Prostate gland (tissue), 2 donors: Measurements from ENCODE around the gene ANKRD39.

ENCODE experiments used
- POLR2A ChIP-seq: fragments of 450-650 bp; IDR thresholded peaks from one replicate; pipeline ENCODE4 v1.6.1; 2016; ENCODE audit warnings: antibody characterized with exemption, mild to moderate bottlenecking
- POLR2AphosphoS5 ChIP-seq: sonication (generic); formaldehyde crosslinking; IDR thresholded peaks from one replicate; pipeline ENCODE4 v1.6.1; 2017; ENCODE audit warnings: antibody characterized with exemption
- TF ChIP-seq, protein P1 (sequence below), 4 experiments: fragments of 200-600 bp in 2 of 4; fragments of 450-650 bp in 2 of 4; sonication (generic) in 2 of 4; IDR thresholded peaks; 1 replicate in 3 of 4; 2 replicates in 1 of 4; pipeline ENCODE4 v1.5.1; 2016 to 2019; ENCODE audit warnings: antibody characterized with exemption in 4 of 4, mild to moderate bottlenecking in 2 of 4, moderate library complexity in 2 of 4

DNA sequence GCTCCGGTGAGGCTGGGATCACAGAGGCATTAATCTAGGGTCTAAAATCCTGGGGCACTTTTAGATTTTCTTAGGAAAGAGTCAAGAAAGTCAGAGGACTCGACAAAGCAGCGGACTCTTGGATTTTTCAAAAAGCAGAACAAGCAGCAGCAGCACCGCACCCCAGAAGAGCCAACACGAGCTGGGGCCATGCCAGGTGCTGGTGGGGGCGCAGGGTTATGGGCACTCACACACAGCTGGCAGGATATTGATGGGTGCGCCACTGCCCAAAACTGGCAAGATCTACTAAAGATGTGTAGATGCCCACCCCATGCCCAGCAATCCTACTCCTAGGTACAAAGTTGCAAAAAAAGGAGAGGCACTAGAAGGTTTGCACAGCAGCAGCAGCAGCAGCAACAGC, 46.0 kb upstream of the ANKRD39 start:
- TF ChIP-seq, protein P1, sequence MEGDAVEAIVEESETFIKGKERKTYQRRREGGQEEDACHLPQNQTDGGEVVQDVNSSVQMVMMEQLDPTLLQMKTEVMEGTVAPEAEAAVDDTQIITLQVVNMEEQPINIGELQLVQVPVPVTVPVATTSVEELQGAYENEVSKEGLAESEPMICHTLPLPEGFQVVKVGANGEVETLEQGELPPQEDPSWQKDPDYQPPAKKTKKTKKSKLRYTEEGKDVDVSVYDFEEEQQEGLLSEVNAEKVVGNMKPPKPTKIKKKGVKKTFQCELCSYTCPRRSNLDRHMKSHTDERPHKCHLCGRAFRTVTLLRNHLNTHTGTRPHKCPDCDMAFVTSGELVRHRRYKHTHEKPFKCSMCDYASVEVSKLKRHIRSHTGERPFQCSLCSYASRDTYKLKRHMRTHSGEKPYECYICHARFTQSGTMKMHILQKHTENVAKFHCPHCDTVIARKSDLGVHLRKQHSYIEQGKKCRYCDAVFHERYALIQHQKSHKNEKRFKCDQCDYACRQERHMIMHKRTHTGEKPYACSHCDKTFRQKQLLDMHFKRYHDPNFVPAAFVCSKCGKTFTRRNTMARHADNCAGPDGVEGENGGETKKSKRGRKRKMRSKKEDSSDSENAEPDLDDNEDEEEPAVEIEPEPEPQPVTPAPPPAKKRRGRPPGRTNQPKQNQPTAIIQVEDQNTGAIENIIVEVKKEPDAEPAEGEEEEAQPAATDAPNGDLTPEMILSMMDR (IDR thresholded peaks at IDR 0.05): no peak
- TF ChIP-seq POLR2A (no peak), POLR2AphosphoS5 (no peak)
